BJ (cell line): Measurements from ENCODE around the gene KCNAB1. TPM values are rescaled to one million over a fixed set of nuclear protein-coding genes. Genes with fewer than 3 reads are reported as not detected.
"Not testable (repeated sequence)": the region's sequence is repeated elsewhere in the genome, so short reads cannot be mapped to it uniquely, and the experiment has no call there.

Experiments
- CTCF ChIA-PET: fragments of 350-600 bp; formaldehyde crosslinking; extraction: SDS; loops from one replicate; lab custom pipeline; 2021; ENCODE audit warnings: antibody characterized with exemption, inconsistent platforms; lab: Yijun Ruan, JAX
- POLR2A ChIA-PET: fragments of 300-600 bp; sonication (Branson Sonifier 250); formaldehyde crosslinking; extraction: SDS; loops from one replicate; lab custom pipeline; 2021; ENCODE audit warnings: antibody characterized with exemption; lab: Charles Lee
- DNase-seq: peaks from one replicate; pipeline ENCODE4 v3.0.0-alpha.2; 2011; ENCODE audit warnings: low read depth
- H3K27me3 ChIP-seq: 2 replicates; pipeline ENCODE4 v1.6.0; 2011; ENCODE audit warnings: low read length; ENCODE audit not compliant: control insufficient read depth, insufficient read depth
- H3K36me3 ChIP-seq: 2 replicates; pipeline ENCODE4 v1.5.1; 2011; ENCODE audit warnings: low read length; ENCODE audit not compliant: control insufficient read depth, insufficient read depth
- H3K4me3 ChIP-seq: 2 replicates; pipeline ENCODE4 v1.5.1; 2011; ENCODE audit warnings: low read depth, mild to moderate bottlenecking, control low read depth, low read length
- polyA plus RNA-seq: library from polyadenylated mRNA; depleted of rRNA; stranded (reverse); fragments of >200 nt; gene quantifications from 2 replicates; pipeline ENCODE4 v1.2.3, GENCODE V29; 2011
- TF ChIP-seq, protein P1 (sequence below): IDR thresholded peaks from 2 replicates; pipeline ENCODE4 v1.5.1; 2011; ENCODE audit warnings: low read depth, mild to moderate bottlenecking, control low read depth, inconsistent platforms, low read length, moderate library complexity; ENCODE audit not compliant: insufficient read depth

Gene KCNAB1
- polyA plus RNA-seq, 1 experiment: not detected

DNA sequence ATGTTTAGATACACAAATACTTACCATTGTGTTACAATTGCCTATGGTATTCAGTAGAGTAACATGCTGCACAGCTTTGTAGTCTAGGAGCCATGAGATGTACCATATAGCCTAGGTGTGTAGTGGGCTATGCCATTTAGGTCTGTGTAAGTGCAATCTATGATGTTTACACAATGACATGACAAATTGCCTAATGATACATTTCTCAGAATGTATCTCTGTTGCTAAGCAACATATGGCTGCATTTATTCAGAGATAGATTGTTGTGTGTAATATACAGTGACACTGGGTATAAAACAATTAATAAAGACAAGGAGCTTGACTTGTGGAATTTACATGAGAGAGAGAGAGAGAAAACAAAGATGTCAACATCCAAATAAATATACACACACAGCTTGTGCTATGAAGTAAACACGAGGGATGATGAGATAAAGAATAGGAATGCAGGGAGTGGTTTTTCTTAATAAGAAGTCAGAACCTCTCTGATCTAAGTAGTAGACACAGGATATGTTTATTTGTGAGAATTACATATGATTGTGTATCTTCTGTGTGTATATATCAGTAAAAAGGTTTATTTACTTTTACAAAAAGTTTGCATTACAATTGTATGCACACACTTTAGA lies 110.0 kb downstream of the KCNAB1 start:
- TF ChIP-seq, protein P1, sequence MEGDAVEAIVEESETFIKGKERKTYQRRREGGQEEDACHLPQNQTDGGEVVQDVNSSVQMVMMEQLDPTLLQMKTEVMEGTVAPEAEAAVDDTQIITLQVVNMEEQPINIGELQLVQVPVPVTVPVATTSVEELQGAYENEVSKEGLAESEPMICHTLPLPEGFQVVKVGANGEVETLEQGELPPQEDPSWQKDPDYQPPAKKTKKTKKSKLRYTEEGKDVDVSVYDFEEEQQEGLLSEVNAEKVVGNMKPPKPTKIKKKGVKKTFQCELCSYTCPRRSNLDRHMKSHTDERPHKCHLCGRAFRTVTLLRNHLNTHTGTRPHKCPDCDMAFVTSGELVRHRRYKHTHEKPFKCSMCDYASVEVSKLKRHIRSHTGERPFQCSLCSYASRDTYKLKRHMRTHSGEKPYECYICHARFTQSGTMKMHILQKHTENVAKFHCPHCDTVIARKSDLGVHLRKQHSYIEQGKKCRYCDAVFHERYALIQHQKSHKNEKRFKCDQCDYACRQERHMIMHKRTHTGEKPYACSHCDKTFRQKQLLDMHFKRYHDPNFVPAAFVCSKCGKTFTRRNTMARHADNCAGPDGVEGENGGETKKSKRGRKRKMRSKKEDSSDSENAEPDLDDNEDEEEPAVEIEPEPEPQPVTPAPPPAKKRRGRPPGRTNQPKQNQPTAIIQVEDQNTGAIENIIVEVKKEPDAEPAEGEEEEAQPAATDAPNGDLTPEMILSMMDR: no peak

DNA sequence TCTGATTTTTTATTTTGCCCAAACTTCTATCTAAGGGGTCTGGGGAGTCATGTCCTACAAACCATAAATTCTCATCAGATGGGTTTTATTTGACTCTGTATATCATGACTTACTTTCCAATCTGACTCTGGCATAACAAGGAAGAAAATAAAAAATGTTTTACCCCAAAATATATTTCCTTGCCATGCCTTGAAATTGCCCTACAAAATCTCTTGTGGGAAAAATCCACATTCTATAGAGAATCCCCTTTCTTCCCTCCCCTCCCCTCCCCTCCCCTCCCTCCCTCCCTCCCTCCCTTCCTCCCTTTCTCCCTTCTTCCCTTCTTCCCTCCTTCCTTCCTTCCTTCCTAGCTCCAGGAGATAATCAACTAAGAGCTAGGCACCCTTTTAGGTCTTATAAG lies 110.8 kb downstream of the KCNAB1 start:
- H3K4me3 ChIP-seq, CTCF ChIA-PET, POLR2A ChIA-PET, H3K27me3 ChIP-seq, DNase-seq, H3K36me3 ChIP-seq: not testable (repeated sequence)

More for the DNA sequence above, 110.0 kb downstream of the KCNAB1 start:
- no peaks in the 10 kb centered on the region; the same call in 1 of the 2 replicates for H3K27me3 ChIP-seq
- H3K36me3 ChIP-seq: no peaks in the 10 kb centered on the region
- CTCF ChIA-PET: no interaction called here
- POLR2A ChIA-PET: interaction anchor here (0.6 kb wide), 1 partner anchor 26 kb away, joined by 3 read pairs; no protein-coding TSS in a partner anchor
- no peak overlapping the region for H3K4me3 ChIP-seq
- no peak for DNase-seq

DNA sequence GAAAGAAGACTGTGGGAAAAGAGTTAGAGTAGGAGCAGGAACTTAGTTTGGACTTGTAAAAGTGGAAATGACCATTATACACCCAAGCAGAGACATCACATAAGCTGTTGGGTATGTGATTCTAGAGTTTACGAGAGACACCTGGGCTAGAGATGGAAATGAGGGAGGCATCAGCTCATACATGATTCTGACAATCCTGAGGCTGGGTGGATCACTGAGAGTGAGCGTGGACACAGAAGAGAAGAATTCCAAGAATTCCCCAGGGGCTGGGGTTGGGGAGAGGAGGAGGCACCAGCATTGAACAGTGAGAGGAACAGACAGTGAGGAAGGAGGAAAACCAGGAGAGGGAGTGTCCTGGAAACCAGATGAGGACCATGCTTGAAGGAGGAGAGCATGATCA lies 113.5 kb downstream of the KCNAB1 start:
- ChIA-PET CTCF (no interaction called here), POLR2A (no interaction called here)
- Histone ChIP-seq H3K36me3 (no peaks in the 10 kb centered on the region), H3K27me3 (no peaks in the 10 kb centered on the region; the same call in 1 of the 2 replicates), H3K4me3 (no peak overlapping the region)
- DNase-seq: no peak
- TF ChIP-seq, protein P1: no peak

DNA sequence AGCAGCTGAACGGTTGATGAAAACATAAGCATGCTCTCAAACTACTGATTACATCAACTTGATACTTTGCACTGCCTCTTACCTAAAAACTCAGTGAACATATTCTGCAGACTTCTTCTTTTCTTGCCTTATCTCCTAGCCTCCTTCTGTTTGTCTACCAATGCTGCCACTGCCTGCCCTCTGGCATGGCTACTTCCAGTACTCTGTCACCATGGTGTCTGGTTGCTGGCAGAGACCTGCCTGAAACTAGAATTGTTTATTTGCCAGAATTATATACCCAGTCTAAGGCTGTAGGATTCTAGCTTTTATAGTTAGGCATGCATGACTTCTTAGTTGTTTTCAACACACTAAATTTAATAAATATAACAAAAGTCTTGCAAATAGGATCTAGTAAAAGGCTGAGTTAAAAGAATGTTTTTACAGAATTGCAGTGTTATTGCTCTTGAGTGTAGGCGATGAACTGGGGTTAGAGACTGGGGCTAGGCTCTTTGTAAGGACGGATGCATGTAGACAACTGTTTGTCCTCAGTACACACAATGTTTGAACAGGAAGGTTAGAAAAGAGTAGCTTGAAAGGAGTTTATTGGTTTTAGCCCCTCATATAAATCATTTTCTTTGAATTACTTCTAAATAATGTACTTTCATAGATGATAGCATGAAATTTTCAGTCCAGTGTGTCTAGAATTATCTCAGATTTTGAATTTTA lies 116.3 kb downstream of the KCNAB1 start:
- ChIA-PET CTCF (interaction anchor here (1.4 kb wide), 1 partner anchor 13 kb away, joined by 5 read pairs; no protein-coding TSS in a partner anchor), POLR2A (no interaction called here)
- no peak for DNase-seq
- H3K36me3 ChIP-seq: no peaks in the 10 kb centered on the region
- no peak overlapping the region for H3K4me3 ChIP-seq
- H3K27me3 ChIP-seq: no peaks in the 10 kb centered on the region; the same call in 1 of the 2 replicates
- TF ChIP-seq, protein P1: no peak

DNA sequence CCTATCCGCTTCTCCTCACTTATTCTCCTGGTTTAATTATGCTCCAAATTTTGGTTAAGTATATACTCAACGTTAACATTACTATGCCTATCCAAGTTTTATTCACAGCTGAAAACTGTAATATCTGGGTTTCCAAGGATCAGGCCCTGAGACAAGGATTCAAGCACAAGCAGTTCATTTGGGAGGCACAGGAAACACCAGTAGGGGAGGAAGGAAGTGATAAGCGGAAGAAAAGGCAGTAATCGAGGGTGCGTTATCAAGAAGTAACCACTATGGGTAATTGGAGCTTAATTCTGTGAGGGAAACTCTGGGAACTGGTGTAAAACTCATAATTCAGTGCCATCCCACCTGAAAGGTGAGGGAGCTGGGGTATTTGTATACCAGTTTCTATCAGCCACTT lies 120.3 kb downstream of the KCNAB1 start:
- POLR2A ChIA-PET: no interaction called here
- CTCF ChIA-PET: interaction anchor here (1.0 to 1.5 kb wide), 2 partner anchors 12 to 141 kb away, joined by 3 read pairs; no protein-coding TSS in a partner anchor
- no peak for DNase-seq
- H3K36me3 ChIP-seq: no peaks in the 10 kb centered on the region
- no peaks in the 10 kb centered on the region; the same call in 1 of the 2 replicates for H3K27me3 ChIP-seq
- H3K4me3 ChIP-seq: no peak overlapping the region
- TF ChIP-seq, protein P1: no peak
